ENCODE data around the gene PRKCH. TPM values are rescaled to one million over a fixed set of nuclear protein-coding genes. Genes with fewer than 3 reads are reported as not detected.

PRKCH gene
- total and polyA plus RNA-seq, 2 of the 13 experiments (the other 11 are each of a cell fraction or from before 2014, with no cell fraction given) = 0.48 to 1.3 TPM

DNA sequence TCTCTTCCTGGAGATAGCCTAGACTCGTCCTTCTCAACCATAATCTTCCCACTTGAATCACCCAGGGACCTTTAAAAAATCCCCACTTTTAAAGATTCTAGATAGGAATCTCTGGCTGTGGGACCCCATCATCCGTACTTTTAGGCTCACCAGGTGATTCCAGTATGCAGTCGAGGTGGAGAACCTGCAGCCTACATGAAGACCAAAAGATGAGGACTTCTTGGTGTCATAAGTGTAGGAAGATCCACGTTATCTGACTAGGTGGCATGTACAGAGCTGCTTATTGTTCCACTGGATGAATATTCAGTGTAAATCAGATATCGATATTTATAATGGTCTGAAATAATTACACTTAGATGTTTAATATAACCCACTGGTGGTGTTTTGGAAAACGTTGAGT is 2.6 kb downstream of the PRKCH start:
- H3K27ac ChIP-seq (ENCODE audit: extremely low read length, insufficient read depth, low read length) = no peak overlapping the region
- H3K4me3 ChIP-seq (replicated peaks in 1 of 3; ENCODE audit: insufficient read depth in 1 of 3, low read depth in 2 of 3, low read length in 3 of 3) = no peak overlapping the region
- no peak overlapping the region for H2AFZ ChIP-seq (ENCODE audit: low read length)
- no TSS peak for BruUV-seq (replicated peaks)
- H3K36me3 ChIP-seq (replicated peaks in 1 of 2; ENCODE audit: control insufficient read depth in 1 of 2, insufficient read depth in 2 of 2, low read length in 2 of 2) = no peaks in the 10 kb centered on the region
- H3K79me2 ChIP-seq (ENCODE audit: insufficient read depth, low read length) = no peaks in the 10 kb centered on the region
- no peak overlapping the region for H3K9ac ChIP-seq (ENCODE audit: insufficient read depth, low read depth, low read length)
- no peaks in the 10 kb centered on the region for H3K4me1 ChIP-seq (ENCODE audit: insufficient read depth, low read length)
- ChIA-PET CTCF (ENCODE audit: low intra/inter-chr PET ratio, low total read pairs) (no interaction called here), POLR2A (no interaction called here)
- H3K9me3 ChIP-seq (ENCODE audit: low read length) = no peaks in the 10 kb centered on the region
- intact Hi-C loops (cut with micrococcal nuclease; ENCODE audit: unreplicated experiment) = no loop called here
- H4K20me1 ChIP-seq (ENCODE audit: insufficient read depth, low read length) = no peaks in the 10 kb centered on the region
- DNase-seq (ENCODE audit: low spot score) (no peak), ATAC-seq (no peak), FAIRE-seq (no peak)
- in situ Hi-C loops (cut with HindIII; ENCODE audit: extremely low pct_ligation_motif_present, low pct_unique_long_range_greater_than_20kb) = no loop called here
- WGBS (ENCODE audit: low lambda C conversion rate) = 31% methylated on average over 6 of the region's 6 CpGs
- no peak overlapping the region for H3K4me2 ChIP-seq (ENCODE audit: low read depth, low read length)
- peaks cover 0 to 17% of the 10 kb centered on the region in 2 experiments; a peak in 2 of 5 replicates for H3K27me3 ChIP-seq (ENCODE audit: control insufficient read depth in 1 of 2, insufficient read depth in 2 of 2, low read length in 2 of 2)
- TF ChIP-seq NFKBIZ (CRISPR knock-in tag; IDR thresholded peaks at IDR 0.05) (no peak), ZNF646 (CRISPR knock-in tag; IDR thresholded peaks at IDR 0.05) (no peak), U2AF2 (IDR thresholded peaks at IDR 0.05; ENCODE audit: low read depth, low read length) (no peak), KMT2B (CRISPR knock-in tag; IDR thresholded peaks at IDR 0.05) (no peak)
